KMS-11 (cell line): ENCODE data around the gene RPL3.

Experiments
- H2AFZ ChIP-seq: fragments of 200-600 bp; sonication (generic); 2 replicates; pipeline ENCODE4 v1.6.1; 2016; ENCODE audit warnings: antibody characterized with exemption, mixed run types, low read depth
- H3K27ac ChIP-seq: fragments of 200-600 bp; sonication (generic); 2 replicates; pipeline ENCODE4 v1.6.1; 2016; ENCODE audit warnings: mild to moderate bottlenecking, mixed run types
- H3K27me3 ChIP-seq: fragments of 200-600 bp; sonication (generic); 2 replicates; pipeline ENCODE4 v1.6.1; 2017; ENCODE audit warnings: mild to moderate bottlenecking, low read depth, mixed run types, moderate library complexity; ENCODE audit not compliant: insufficient read depth
- H3K36me3 ChIP-seq: fragments of 200-600 bp; sonication (generic); 2 replicates; pipeline ENCODE4 v1.6.1; 2017; ENCODE audit warnings: mild to moderate bottlenecking, mixed run types; ENCODE audit not compliant: insufficient read depth
- H3K4me1 ChIP-seq: fragments of 200-600 bp; sonication (generic); 2 replicates; pipeline ENCODE4 v1.6.1; 2016; ENCODE audit warnings: mild to moderate bottlenecking, low read depth, mixed run types; ENCODE audit not compliant: poor library complexity, severe bottlenecking
- H3K4me2 ChIP-seq: fragments of 200-600 bp; sonication (generic); 2 replicates; pipeline ENCODE4 v1.7.0; 2016; ENCODE audit warnings: mild to moderate bottlenecking, mixed run types
- H3K4me3 ChIP-seq: fragments of 200-600 bp; sonication (generic); IDR thresholded peaks from 2 replicates; pipeline ENCODE4 v1.6.1; 2017; ENCODE audit warnings: low read depth, low read length, mixed read lengths; ENCODE audit not compliant: insufficient read depth
- H3K79me2 ChIP-seq: fragments of 200-600 bp; sonication (generic); 2 replicates; pipeline ENCODE4 v1.6.1; 2016; ENCODE audit warnings: low read depth, mixed run types; ENCODE audit not compliant: insufficient read depth
- H3K9ac ChIP-seq: fragments of 200-600 bp; sonication (generic); 2 replicates; pipeline ENCODE4 v1.6.1; 2016; ENCODE audit warnings: mild to moderate bottlenecking, mixed run types
- H4K20me1 ChIP-seq: fragments of 200-600 bp; sonication (generic); 2 replicates; pipeline ENCODE4 v1.6.1; 2016; ENCODE audit warnings: mild to moderate bottlenecking, mixed run types; ENCODE audit not compliant: insufficient read depth
- TF ChIP-seq, protein P1 (sequence below): fragments of 200-600 bp; sonication (generic); conservative IDR thresholded peaks from 2 replicates; pipeline ENCODE4 v1.6.1; 2017; ENCODE audit warnings: low read depth, mild to moderate bottlenecking, antibody characterized with exemption, low read length, moderate library complexity, mixed read lengths

The RPL3 gene

GRCh38 chr22:39365492-39365780 lies 46.0 kb upstream of the RPL3 start:
- Histone ChIP-seq H3K9ac (no peak overlapping the region), H3K4me2 (no peak overlapping the region), H3K4me3 (no peak overlapping the region), H2AFZ (no peak overlapping the region), H3K27ac (no peak overlapping the region), H4K20me1 (no peaks in the 10 kb centered on the region), H3K4me1 (no peaks in the 10 kb centered on the region), H3K36me3 (no peaks in the 10 kb centered on the region), H3K79me2 (no peaks in the 10 kb centered on the region), H3K27me3 (no peaks in the 10 kb centered on the region)
- TF ChIP-seq, protein P1, sequence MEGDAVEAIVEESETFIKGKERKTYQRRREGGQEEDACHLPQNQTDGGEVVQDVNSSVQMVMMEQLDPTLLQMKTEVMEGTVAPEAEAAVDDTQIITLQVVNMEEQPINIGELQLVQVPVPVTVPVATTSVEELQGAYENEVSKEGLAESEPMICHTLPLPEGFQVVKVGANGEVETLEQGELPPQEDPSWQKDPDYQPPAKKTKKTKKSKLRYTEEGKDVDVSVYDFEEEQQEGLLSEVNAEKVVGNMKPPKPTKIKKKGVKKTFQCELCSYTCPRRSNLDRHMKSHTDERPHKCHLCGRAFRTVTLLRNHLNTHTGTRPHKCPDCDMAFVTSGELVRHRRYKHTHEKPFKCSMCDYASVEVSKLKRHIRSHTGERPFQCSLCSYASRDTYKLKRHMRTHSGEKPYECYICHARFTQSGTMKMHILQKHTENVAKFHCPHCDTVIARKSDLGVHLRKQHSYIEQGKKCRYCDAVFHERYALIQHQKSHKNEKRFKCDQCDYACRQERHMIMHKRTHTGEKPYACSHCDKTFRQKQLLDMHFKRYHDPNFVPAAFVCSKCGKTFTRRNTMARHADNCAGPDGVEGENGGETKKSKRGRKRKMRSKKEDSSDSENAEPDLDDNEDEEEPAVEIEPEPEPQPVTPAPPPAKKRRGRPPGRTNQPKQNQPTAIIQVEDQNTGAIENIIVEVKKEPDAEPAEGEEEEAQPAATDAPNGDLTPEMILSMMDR, result no peak

DNA sequence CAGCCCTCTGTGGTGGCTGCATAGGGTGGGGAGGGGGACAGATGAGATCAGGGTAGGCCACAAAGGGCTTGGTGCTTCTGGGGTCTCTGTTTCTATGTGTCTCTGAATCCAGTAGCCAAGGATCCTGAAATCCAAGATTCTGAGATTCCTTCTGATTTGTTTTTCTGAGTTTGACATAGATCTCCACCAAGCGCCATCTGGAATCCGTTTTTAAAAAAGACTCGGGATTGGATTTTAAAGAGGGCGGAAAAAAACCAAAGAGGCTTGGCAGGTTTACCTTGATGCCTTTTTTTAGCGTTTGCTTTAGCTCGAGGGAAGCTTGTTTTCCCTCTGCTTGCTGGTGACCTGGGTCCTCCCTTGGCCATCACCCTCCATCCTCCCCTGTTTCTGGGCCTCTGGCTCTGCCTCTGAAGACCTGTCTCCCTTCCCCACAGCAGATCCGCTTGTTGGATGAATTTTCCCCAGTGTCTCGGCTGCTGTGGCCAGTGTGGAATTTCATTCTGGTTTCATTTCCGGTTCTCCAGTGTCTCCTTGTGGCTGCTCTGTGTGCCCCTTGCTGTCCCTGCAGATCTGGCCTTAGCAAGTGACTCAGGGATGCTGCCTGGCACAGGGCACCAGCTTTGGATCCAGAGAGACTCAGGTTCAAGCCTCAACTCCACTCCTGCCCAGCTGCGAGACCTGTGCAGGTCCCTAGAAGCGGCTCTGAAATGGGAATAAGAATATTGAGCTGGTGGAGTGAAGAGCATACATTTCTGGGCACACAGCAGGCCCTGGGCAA lies 45.5 kb upstream of the RPL3 start:
- Histone ChIP-seq H2AFZ (no peak overlapping the region), H4K20me1 (no peaks in the 10 kb centered on the region), H3K36me3 (no peaks in the 10 kb centered on the region), H3K27ac (no peak overlapping the region), H3K4me1 (no peaks in the 10 kb centered on the region), H3K9ac (no peak overlapping the region), H3K4me3 (no peak overlapping the region), H3K79me2 (no peaks in the 10 kb centered on the region), H3K4me2 (no peak overlapping the region), H3K27me3 (no peaks in the 10 kb centered on the region)
- TF ChIP-seq, protein P1, result no peak

GRCh38 chr22:39363751-39364515 lies 44.5 kb upstream of the RPL3 start:
- TF ChIP-seq, protein P1, result no peak
- H3K4me2 ChIP-seq, result no peak overlapping the region

DNA sequence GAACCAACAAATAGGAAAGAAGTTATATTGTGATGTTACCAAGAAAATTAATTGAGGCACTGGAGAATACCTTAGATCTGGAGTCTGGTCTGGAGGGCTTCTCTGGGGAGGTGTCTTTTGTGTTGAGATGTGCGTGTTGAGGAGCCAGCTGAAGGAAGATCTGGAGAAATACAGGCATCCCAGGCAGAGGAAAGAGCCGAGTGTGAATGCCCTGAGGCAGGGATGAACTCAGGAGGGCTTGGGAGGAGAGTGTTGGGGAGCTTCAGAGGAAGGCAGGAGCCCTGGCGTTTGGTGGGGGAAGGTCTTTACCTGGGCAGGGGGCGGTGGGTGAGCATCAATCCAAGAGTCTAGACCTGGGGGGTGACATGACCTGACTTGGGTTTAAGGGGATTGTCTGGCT lies 43.5 kb upstream of the RPL3 start:
- Histone ChIP-seq H3K4me1 (no peaks in the 10 kb centered on the region), H2AFZ (no peak overlapping the region), H3K4me2 (no peak overlapping the region), H3K27ac (no peak overlapping the region), H3K4me3 (no peak overlapping the region), H4K20me1 (no peaks in the 10 kb centered on the region), H3K27me3 (no peaks in the 10 kb centered on the region), H3K79me2 (no peaks in the 10 kb centered on the region), H3K36me3 (no peaks in the 10 kb centered on the region), H3K9ac (no peak overlapping the region)
- TF ChIP-seq, protein P1, result no peak

More at GRCh38 chr22:39363751-39364515, 44.5 kb upstream of the RPL3 start:
- Histone ChIP-seq H3K4me3 (no peak overlapping the region), H3K9ac (no peak overlapping the region), H3K79me2 (no peaks in the 10 kb centered on the region), H2AFZ (no peak overlapping the region), H3K27me3 (no peaks in the 10 kb centered on the region), H3K4me1 (no peaks in the 10 kb centered on the region), H3K27ac (no peak overlapping the region), H4K20me1 (no peaks in the 10 kb centered on the region), H3K36me3 (no peaks in the 10 kb centered on the region)
